Loucy (cell line): Measurements from ENCODE around the gene MMAB.

ENCODE experiments used
- EZH2phosphoT487 ChIP-seq: fragments of 200-600 bp; IDR thresholded peaks from 2 replicates; pipeline ENCODE4 v1.6.1; 2018; ENCODE audit warnings: antibody characterized with exemption, mild to moderate bottlenecking, moderate library complexity, borderline replicate concordance
- TF ChIP-seq, protein P1 (sequence below): fragments of 200-600 bp; sonication (generic); conservative IDR thresholded peaks from 2 replicates; pipeline ENCODE4 v1.5.1; 2014; ENCODE audit warnings: mild to moderate bottlenecking, antibody characterized with exemption, low read length

GRCh38 chr12:109566424-109566823 lies 6.9 kb downstream of the MMAB start:
- TF ChIP-seq, protein P1, sequence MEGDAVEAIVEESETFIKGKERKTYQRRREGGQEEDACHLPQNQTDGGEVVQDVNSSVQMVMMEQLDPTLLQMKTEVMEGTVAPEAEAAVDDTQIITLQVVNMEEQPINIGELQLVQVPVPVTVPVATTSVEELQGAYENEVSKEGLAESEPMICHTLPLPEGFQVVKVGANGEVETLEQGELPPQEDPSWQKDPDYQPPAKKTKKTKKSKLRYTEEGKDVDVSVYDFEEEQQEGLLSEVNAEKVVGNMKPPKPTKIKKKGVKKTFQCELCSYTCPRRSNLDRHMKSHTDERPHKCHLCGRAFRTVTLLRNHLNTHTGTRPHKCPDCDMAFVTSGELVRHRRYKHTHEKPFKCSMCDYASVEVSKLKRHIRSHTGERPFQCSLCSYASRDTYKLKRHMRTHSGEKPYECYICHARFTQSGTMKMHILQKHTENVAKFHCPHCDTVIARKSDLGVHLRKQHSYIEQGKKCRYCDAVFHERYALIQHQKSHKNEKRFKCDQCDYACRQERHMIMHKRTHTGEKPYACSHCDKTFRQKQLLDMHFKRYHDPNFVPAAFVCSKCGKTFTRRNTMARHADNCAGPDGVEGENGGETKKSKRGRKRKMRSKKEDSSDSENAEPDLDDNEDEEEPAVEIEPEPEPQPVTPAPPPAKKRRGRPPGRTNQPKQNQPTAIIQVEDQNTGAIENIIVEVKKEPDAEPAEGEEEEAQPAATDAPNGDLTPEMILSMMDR, result no peak
- TF ChIP-seq EZH2phosphoT487, result no peak
